ENCODE measurements around the gene PLCG2.

Gene PLCG2

GRCh38 chr16:81843683-81844082 lies 64.6 kb downstream of the PLCG2 start:
- no peak for DNase-seq (ENCODE audit: low spot score)

- no peak for DNase-seq (ENCODE audit: low spot score)
These were observed 67.0 kb downstream of the PLCG2 start for GRCh38 chr16:81846105-81846504.

GRCh38 chr16:81848306-81848853 lies 69.3 kb downstream of the PLCG2 start:
- DNase-seq (ENCODE audit: low spot score): no peak

DNA sequence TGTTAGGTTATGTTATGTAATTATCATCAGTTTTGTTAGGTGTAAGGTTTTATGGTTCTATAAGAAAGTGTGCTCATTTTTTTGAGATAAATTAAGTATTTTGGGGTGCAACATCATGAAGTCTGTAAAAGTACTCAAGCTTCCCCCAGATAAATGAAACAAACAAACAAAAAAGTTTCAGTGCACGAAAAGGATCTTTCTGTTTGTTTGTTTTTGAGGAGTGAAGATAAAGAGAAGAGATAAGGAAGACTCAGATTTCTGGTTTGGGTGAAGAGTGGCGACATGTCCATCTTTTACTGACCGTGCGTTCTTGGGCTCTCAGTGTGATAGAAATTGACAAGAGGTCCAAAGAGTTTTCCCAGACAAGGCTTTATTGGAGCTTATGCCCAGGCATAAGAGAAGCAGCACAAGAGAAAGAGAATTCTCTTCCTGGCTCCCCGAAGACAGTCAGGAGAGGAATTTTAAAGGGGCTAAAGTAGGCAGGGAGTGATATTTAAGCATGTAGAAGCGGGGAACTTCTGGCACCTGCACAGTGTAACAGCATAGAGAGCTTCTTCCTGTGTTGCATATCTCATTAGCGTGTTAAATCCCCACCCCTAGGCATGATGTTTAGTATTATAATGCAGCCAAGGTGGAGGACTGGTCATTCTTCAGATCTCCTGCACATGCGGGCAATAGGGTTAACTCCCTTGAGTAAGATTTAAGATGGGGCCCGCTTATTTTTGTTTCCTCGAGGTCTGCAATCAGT lies 71.3 kb downstream of the PLCG2 start:
- DNase-seq (ENCODE audit: low spot score): no peak

DNA sequence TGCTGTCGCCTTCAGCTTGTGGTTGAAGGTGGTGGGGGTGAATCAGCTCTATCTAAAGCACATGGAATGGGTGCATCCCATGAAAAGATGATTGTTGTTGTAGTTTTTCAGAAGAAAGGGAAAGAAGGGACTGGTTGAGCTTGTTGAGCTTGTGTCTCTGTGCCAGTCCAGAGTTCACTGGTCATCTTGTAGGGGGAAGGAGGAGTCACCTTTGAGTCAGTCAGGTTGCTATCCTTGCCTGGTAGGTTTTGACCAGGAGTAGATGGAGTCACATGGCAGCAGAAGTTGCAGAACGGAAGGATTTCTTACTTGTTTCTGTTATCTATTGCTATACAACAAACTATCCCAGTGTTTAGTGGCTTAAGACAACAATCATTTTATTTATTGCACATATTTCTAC lies 73.3 kb downstream of the PLCG2 start:
- no peak for DNase-seq (ENCODE audit: low spot score)

- DNase-seq (ENCODE audit: low spot score): no peak
These were observed 76.6 kb downstream of the PLCG2 start for GRCh38 chr16:81855552-81856153.

DNA sequence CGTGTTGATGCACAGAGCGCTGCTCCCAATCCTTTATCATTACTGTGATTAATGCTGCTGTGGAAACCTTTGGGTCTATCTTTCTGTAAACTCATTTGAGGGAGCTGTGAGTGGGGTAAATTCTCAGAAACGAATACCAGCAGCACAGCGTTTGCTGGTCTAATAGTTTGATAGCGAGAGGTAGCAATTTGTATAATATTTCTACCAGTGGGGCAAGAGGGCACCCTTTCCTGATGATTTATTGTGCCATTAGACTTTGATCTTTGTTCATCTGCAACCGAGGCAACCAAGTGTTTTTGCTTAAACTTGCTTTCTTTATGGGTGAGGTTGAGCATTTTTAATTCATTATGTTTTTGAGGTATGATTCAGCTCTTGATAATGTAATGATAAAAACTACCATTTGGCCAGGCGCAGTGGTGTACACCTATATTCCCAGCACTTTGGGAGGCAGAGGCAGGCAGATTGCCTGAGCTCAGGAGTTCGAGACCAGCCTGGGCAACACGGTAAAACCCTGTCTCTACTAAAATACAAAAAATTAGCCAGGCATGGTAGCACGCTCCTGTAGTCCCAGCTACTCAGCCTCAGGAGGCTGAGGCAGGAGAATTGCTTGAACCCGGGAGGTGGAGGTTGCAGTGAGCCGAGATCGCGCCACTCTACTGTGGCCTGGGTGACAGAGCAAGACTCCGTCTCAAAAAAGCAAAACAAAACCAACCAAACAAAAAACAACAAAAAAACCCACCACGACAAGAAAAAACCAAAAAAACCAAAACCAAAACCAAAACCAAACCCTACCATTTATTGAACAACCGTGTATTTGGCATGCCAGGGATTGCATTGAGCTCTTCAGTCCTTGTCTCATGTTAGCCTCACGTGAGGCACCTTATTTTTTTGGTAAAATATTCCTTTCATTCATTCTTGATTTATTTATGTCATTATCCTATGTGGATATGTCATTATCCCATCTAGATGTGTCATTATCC lies 81.5 kb downstream of the PLCG2 start:
- DNase-seq (ENCODE audit: low spot score): no peak

DNA sequence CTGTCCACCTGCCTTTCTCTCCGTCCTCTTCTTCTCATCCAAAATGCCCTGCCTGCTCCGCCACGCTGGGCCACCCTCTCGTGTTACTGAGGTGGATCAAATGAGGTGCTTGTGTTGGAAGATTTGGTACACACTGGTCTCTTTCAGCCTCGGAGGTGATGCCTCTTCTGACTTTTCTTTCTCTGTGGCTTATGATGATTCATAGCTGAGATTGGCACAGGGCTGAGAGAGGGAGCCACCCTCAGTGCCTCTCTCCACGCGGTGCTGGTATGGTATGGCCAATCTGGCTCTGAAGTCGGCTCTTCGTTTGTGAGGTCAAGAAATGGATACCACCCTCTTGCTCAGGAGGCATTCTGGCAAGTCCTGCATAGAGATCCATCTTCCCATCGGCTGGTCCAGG lies 82.4 kb downstream of the PLCG2 start:
- no peak for DNase-seq (ENCODE audit: low spot score)

DNA sequence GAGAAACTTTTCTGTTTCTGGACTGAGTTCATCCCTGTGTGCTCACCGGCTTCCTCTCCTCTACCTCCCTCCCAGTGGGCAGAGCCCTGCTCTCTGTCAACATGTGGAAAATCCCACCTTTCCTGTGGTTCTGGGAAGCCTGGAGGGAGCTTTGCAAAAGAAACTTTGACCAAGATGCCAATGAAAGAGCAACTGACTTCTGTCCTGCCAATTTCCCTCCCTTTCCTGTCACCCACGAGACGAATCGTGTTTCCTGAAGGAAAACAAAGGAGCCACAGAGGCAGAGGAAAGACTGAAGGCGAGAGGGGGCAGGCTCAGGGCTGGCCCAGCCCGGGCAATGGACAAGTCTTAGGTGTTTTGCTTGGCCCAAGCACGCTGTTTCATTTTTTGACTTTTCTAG lies 82.8 kb downstream of the PLCG2 start:
- no peak for DNase-seq (ENCODE audit: low spot score)

DNA sequence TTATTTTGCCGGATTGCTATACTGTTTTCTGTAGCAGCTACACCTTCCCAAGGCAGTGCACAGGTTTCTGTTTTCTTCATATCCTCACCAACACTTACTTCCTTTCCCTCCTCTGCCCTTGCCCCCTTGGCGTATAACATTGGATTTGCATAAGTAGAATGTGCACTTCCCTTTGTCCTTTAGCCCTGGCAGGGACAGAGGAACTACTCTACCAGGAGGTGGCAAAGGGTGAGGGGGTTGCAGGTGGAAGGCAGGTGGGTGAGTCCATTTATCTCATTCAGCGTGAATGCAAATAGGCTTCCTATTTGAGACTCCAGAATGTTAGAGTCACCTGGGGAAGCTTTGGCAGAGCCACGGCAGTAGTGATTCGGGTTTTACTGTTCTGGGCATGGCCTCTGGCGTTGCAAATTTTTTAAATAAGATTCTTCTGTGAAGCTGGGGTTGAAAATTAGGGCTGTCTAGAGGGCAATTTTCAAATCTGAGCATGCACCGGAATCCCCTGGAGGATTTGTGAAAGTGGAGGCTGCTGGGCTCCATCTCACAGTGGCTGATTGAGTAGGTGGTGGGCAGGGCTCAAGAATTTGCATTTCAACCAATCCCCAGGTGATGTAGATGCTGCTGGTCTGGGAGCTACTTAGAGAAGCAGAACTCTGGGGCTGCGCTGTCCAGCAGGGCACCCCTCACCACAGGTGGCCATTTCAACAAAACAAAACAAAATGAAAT lies 84.7 kb downstream of the PLCG2 start:
- peak; percentile 71 for DNase-seq (ENCODE audit: low spot score)

GRCh38 chr16:81864646-81865382 lies 85.7 kb downstream of the PLCG2 start:
- peak; percentile 34 for DNase-seq (ENCODE audit: low spot score)

DNA sequence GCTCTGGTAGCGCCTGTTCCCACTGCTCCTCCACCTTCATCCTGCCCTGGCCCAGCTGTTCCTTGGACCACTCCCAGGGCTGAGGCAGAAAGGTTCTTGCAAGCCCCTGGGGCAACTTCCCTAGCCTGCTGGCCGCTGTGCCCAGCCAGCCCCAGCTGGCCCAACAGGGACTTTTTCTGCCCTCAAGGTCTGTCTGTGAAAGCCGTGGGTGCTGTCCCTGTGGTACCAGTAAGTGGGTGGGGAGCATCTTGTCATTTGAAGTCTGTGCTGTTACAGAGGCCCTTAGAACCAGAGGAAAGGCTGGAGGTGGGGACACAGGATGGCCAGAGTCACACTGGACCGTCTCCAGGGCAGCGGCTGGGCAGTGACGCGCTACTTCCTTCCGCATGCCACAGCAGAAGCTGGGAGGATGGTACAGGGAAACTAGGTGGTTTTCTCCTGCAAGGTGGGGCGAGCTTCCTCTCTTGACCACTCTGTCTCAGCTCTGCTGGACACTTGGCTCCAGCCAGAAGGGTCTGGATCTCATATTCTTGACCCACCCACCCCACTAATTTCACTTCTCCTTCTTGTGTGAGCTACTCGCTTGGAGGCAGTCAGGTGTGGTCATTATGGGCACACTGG lies 87.8 kb downstream of the PLCG2 start:
- no peak for DNase-seq (ENCODE audit: low spot score)

DNA sequence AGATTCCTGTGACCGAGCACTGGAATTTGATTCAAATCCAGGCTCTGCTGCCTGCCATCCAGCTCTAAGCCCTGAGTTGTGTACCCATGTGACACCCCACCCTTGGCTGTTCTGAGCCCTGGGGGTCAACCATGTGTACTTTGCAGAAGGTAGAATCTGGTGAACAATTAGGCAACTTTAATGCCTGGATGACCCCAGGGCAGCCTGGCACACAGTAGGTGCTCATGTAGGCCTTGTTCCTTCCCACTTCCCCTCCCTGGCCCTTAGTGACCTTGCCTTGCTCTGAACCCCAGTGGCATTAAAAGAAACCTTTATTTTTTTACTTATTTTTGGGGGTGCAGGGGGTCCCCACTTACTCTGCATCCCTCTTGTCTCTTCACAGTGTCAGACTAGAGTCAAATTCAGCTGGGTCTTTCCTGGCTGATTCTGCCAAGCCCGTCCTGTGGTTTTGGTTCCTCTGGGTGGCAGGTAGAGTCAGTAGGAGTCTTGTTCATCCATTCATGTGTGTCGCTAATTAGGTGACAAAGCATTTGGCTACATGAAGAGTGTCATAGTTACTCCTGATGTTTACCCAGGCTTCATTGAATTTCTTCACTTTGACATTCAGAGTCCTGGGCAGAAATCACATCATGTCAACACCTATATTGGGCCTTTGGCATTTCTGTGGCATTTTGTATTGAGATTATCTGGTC lies 89.1 kb downstream of the PLCG2 start:
- no peak for DNase-seq (ENCODE audit: low spot score)

DNA sequence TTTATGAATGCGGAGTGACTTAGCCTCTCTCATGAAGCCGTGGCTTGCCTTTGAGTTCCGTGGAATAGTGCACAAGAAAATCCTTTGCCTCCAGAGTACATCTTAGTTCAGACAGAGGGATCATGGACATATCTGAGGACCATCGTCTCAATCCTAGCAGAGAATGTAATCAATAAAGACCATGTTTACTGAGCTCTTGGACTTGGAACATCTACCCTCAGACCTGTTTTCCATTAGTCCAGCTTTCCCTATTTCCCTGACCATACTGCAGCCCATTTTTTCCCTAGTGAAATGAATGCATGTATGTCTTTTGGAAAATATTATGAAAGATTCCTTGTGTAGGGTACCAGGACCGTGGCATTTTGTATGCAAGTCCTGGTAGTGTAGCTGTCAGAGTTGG lies 90.2 kb downstream of the PLCG2 start:
- no peak for DNase-seq (ENCODE audit: low spot score)

GRCh38 chr16:81873206-81873605 lies 94.1 kb downstream of the PLCG2 start:
- DNase-seq (ENCODE audit: low spot score): no peak

DNA sequence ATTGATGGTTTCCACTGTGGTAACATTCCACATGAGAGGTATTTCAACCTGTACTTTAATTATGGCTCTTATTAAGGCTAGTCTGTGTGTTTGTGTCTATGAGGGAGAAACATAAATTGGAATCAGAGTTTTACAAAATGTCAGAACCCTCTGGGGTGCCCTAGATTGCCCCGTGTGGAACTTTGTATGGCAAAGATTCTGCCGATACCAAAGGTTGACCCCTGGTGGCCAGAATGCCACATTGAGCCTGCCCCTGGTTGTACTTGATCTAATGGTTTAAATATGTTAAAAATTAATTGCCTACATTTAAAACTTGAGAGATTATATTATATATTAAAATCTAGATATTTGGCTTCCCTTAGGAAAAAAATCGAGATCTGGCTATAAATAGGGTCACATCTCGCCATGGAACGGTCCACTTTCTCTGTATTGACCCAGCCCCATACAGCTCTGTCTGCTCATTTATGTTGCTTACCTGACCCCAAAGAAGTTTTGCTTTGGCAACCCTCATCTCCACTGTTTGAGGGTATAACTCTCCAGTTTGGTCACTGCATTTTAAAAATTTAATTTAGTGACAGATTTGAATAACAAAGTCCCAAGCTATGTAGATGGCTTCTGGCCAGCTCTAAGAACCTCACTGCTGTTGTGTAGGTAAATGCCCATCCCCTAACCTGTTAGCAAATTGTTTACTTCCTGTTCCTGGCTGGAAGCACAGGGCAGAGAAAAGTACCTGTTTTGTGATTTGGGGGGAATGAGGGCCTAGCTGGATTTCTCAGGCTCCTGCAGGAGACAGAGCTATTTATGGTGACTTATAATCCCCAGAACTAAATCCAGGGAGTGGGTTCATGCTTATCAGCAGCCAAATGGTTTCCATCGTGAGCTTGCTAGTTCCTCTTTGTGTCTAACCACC lies 95.0 kb downstream of the PLCG2 start:
- DNase-seq (ENCODE audit: low spot score): peak; percentile 63

DNA sequence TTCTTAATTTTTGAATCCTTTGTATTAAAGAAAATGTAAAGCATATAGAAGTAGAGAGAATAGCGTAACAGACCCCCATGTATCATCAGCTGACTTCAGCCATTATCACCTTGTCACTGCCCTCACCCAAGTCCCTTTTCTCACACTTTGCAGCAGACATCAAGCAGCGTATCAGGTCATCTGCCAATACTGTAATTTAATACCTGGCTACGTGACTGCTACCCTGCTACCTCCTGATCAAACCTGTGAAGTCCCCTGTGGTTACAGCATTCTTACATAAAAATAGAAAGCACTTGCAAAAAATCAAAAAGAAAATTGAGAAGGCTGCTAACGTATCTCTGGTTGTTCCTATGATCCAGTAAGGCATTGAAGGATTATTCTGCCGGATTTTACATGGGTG lies 96.4 kb downstream of the PLCG2 start:
- DNase-seq (ENCODE audit: low spot score): no peak

DNA sequence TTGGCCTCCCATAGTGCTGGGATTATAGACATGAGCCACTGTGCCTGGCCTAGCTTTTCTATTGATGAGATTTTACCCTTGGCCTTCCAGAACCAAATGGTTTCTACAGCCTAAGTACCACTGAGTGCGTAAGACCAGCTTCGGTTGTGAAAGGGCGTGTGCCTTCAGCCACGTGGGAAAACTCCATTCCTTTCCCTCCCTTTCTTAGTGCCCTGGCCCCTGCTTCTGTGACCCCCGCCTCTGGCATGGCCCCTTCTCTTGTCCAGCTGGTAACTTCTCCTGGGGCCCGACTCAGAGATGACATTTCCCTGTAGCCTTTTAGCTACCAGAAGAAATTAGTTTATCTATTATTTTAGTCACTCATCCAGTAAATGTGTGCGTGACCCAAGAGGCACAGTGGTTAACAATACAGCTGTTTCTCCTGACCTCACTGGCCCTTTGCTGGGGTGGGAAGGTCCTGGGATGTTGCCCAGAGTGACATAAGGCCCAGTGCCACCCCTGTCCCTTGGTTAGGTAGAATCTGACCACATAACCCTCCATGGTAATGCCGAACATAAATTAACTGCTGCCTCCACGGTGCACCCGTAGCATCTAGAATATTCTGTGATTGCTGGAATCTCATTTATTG lies 97.3 kb downstream of the PLCG2 start:
- DNase-seq (ENCODE audit: low spot score): no peak
